ENCODE data around the gene COQ10B.
A peak's percentile ranks its signal among the peaks of the same experiment; 100 is the strongest.
"Not testable (repeated sequence)": the region's sequence is repeated elsewhere in the genome, so short reads cannot be mapped to it uniquely, and the experiment has no call there.

The COQ10B gene

GRCh38 chr2:197453123-197453913 lies at the start of gene COQ10B:
TSS of gene COQ10B (plus strand) at chr2:197453552. CDS start at chr2:197453561, 9 bp downstream.
- peak; percentile 86 to 92 for DNase-seq

- DNase-seq = no peak
Measured at GRCh38 chr2:197405582-197405981, 47.8 kb upstream of the COQ10B start.

- no peak for DNase-seq
Measured at GRCh38 chr2:197414039-197414438, 39.3 kb upstream of the COQ10B start.

- DNase-seq = no peak
Measured at GRCh38 chr2:197414515-197414914, 38.8 kb upstream of the COQ10B start.

- DNase-seq = no peak
Measured at GRCh38 chr2:197416268-197416667, 37.1 kb upstream of the COQ10B start.

GRCh38 chr2:197419438-197419837 lies 33.9 kb upstream of the COQ10B start:
- no peak for DNase-seq

- no peak for DNase-seq
Measured at GRCh38 chr2:197423307-197423706, 30.0 kb upstream of the COQ10B start.

- no peak for DNase-seq
Measured at GRCh38 chr2:197425550-197425949, 27.8 kb upstream of the COQ10B start.

GRCh38 chr2:197426723-197427603 lies 26.4 kb upstream of the COQ10B start:
- DNase-seq = no peak

GRCh38 chr2:197427986-197428385 lies 25.4 kb upstream of the COQ10B start:
- no peak for DNase-seq

- DNase-seq = no peak
Measured at GRCh38 chr2:197431858-197432257, 21.5 kb upstream of the COQ10B start.

- DNase-seq = not testable (repeated sequence)
Measured at GRCh38 chr2:197432527-197432926, 20.8 kb upstream of the COQ10B start.

- DNase-seq = no peak
Measured at GRCh38 chr2:197433780-197434438, 19.4 kb upstream of the COQ10B start.

- peak; percentile 70 to 82 for DNase-seq
Measured at GRCh38 chr2:197434541-197435513, 18.5 kb upstream of the COQ10B start, which contains the start of gene SF3B1. TSS of gene SF3B1 (minus strand) at chr2:197435028. CDS start at chr2:197434999, 29 bp downstream.

GRCh38 chr2:197435598-197436420 lies 17.5 kb upstream of the COQ10B start:
- DNase-seq = no peak

GRCh38 chr2:197437380-197437779 lies 16.0 kb upstream of the COQ10B start:
- no peak for DNase-seq

- no peak for DNase-seq
Measured at GRCh38 chr2:197442857-197443256, 10.5 kb upstream of the COQ10B start.

GRCh38 chr2:197445746-197446145 lies 7.6 kb upstream of the COQ10B start:
- DNase-seq = no peak

- DNase-seq = no peak
Measured at GRCh38 chr2:197446844-197447243, 6.5 kb upstream of the COQ10B start.

- no peak for DNase-seq
Measured at GRCh38 chr2:197450465-197450864, 2.9 kb upstream of the COQ10B start.

- not testable (repeated sequence) for DNase-seq
Measured at GRCh38 chr2:197450935-197451358, 2.4 kb upstream of the COQ10B start.
